Measurements from ENCODE around the gene GLRA3. TPM values are rescaled to one million over a fixed set of nuclear protein-coding genes. Genes with fewer than 3 reads are reported as not detected.

Gene GLRA3
- total and polyA plus RNA-seq, 8 donors, result 0.04 to 0.49 (median 0.12) TPM

DNA sequence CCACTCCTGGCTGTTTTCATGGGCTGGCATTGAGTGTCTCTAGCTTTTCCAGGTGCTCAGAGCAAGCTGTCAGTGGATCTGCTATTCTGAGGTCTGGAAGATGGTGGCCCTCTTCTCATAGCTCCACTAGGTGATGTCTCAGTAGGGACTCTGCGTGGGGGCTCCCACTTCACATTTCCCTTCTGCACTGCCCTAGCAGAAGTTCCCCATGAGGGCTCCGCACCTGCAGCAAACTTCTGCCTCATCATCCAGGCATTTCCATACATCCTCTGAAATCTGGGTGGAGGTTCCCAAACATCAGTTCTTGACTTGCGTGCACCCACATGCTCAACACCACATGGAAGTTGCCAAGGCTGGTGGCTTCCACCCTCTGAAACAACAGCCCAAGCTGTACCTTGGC is 13.8 kb downstream of the GLRA3 start:
- H3K9me3 ChIP-seq, result no peaks in the 10 kb centered on the region
- FAIRE-seq (no peak), DNase-seq (no peak), ATAC-seq (no peak)
- no peak overlapping the region for H3K4me3 ChIP-seq
- 66 to 80% methylated on average over 3 of the region's 3 CpGs for WGBS, 2 donors
- TF ChIP-seq, protein P1, sequence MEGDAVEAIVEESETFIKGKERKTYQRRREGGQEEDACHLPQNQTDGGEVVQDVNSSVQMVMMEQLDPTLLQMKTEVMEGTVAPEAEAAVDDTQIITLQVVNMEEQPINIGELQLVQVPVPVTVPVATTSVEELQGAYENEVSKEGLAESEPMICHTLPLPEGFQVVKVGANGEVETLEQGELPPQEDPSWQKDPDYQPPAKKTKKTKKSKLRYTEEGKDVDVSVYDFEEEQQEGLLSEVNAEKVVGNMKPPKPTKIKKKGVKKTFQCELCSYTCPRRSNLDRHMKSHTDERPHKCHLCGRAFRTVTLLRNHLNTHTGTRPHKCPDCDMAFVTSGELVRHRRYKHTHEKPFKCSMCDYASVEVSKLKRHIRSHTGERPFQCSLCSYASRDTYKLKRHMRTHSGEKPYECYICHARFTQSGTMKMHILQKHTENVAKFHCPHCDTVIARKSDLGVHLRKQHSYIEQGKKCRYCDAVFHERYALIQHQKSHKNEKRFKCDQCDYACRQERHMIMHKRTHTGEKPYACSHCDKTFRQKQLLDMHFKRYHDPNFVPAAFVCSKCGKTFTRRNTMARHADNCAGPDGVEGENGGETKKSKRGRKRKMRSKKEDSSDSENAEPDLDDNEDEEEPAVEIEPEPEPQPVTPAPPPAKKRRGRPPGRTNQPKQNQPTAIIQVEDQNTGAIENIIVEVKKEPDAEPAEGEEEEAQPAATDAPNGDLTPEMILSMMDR (IDR thresholded peaks at IDR 0.05), result no peak
- no peak overlapping the region for H3K27ac ChIP-seq
- intact Hi-C loops (cut with DNase I), result no loop called here
- no peaks in the 10 kb centered on the region for H3K36me3 ChIP-seq
- no peaks in the 10 kb centered on the region for H3K27me3 ChIP-seq
- H3K4me1 ChIP-seq, result no peaks in the 10 kb centered on the region

DNA sequence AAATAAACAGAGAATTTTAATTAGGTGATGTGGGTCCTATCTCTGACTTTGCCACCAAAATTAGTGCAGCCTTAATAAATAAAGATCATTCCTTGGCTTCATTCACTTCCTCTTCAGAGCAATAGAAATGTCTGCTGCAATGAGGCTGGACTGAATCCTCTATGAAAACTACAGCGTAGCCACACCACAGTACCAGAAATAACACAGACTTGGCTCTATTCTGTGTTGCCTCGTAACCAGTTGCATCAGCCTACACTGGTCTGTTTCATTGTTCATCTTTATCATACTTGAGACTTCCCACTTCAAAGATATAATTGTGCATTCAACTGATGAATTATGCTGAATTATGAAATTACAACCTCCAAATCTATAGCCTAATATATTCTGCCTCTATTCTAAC is 15.8 kb downstream of the GLRA3 start:
- intact Hi-C loops (cut with DNase I), result no loop called here
- TF ChIP-seq, protein P1 (IDR thresholded peaks at IDR 0.05), result no peak
- FAIRE-seq, result no peak

DNA sequence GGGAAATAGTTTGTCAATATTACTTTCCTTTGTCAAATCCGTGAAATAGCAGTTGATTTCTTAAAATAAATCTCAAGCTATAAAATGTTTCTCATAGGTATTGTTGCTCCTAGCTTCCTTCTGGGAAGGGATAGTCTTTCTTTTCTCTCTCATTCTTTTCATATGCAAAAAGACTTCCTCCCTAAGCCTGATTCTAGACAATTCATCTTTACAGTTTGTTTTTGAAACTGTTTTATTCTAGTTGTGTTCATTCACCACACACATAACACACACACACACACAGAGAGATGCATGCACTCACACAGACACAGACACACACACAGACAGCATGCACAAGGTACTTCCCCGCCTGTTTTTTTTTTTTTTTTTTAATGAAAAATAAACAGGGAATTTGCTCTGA is 18.2 kb downstream of the GLRA3 start:
- no peaks in the 10 kb centered on the region for H3K4me1 ChIP-seq
- H3K36me3 ChIP-seq, result no peaks in the 10 kb centered on the region
- ATAC-seq (no peak), DNase-seq (no peak), FAIRE-seq (no peak)
- intact Hi-C loops (cut with DNase I), result no loop called here
- H3K9me3 ChIP-seq, result no peaks in the 10 kb centered on the region
- no peaks in the 10 kb centered on the region for H3K27me3 ChIP-seq
- H3K4me3 ChIP-seq, result no peak overlapping the region
- no peak overlapping the region for H3K27ac ChIP-seq
- TF ChIP-seq, protein P1 (IDR thresholded peaks at IDR 0.05), result no peak
- 51 to 56% methylated on average over 2 of the region's 2 CpGs for WGBS, 2 donors

More for the DNA sequence above, 15.8 kb downstream of the GLRA3 start:
- H3K4me1 ChIP-seq, result no peaks in the 10 kb centered on the region
- 55 to 80% methylated on average over 2 of the region's 2 CpGs for WGBS, 2 donors
- no peak overlapping the region for H3K27ac ChIP-seq
- no peak overlapping the region for H3K4me3 ChIP-seq
- no peaks in the 10 kb centered on the region for H3K9me3 ChIP-seq
- H3K27me3 ChIP-seq, result no peaks in the 10 kb centered on the region
- no peaks in the 10 kb centered on the region for H3K36me3 ChIP-seq
- no peak for ATAC-seq
- DNase-seq, result no peak

DNA sequence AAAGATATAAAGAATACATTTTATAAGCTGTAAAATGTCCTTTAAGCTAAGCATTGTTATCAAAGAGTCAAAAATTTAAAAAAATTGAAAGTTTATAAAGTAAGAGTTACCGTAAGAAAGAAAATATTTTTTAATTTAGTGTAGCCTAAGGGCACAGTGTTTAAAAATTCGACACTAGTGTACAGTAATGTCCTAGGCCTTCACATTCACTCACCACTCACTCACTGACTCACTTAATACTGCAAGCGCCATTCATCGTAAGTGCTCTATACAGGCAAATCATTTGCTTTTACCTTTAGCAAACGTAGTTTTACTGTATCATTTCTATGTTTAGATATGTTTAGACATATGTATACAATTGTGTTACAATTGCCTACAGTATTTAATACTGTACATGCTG is 20.2 kb downstream of the GLRA3 start:
- WGBS, 2 donors, result 75 to 82% methylated on average over 5 of the region's 5 CpGs
- DNase-seq (no peak), FAIRE-seq (no peak), ATAC-seq (no peak)
- Histone ChIP-seq H3K36me3 (no peaks in the 10 kb centered on the region), H3K27me3 (no peaks in the 10 kb centered on the region), H3K4me1 (no peaks in the 10 kb centered on the region), H3K4me3 (no peak overlapping the region), H3K27ac (no peak overlapping the region), H3K9me3 (no peaks in the 10 kb centered on the region)
- intact Hi-C loops (cut with DNase I), result no loop called here
- TF ChIP-seq, protein P1 (IDR thresholded peaks at IDR 0.05), result no peak

DNA sequence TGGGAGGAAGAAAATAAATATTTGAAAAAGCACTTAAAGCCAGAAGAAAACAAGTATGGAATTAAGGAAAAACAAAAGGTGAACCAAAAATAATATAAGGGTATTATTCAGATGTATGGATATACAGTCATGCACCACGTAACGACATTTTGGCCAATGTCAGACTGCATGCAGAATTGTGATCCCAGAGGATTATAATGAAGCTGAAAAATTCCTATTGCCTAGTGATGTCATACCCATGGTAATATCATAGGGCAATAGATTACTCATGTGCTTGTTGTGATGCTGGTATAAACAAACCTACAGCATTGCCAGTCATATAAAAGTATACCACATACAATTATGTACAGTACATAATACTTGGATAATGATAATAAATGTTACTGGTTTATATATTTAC is 20.9 kb downstream of the GLRA3 start:
- H3K36me3 ChIP-seq, result no peaks in the 10 kb centered on the region
- DNase-seq (no peak), ATAC-seq (no peak), FAIRE-seq (no peak)
- H3K4me3 ChIP-seq, result no peak overlapping the region
- TF ChIP-seq, protein P1 (IDR thresholded peaks at IDR 0.05), result no peak
- H3K4me1 ChIP-seq, result no peaks in the 10 kb centered on the region
- WGBS, 2 donors, result 84 to 91% methylated on average over 2 of the region's 2 CpGs
- H3K9me3 ChIP-seq, result no peaks in the 10 kb centered on the region
- intact Hi-C loops (cut with DNase I), result no loop called here
- H3K27me3 ChIP-seq, result no peaks in the 10 kb centered on the region
- no peak overlapping the region for H3K27ac ChIP-seq
